ENCODE results near the gene UVSSA. TPM values are rescaled to one million over a fixed set of nuclear protein-coding genes. Genes with fewer than 3 reads are reported as not detected.

Gene UVSSA
- total and polyA plus RNA-seq, 7 donors: 1.8 to 18.7 (median 8.7) TPM

DNA sequence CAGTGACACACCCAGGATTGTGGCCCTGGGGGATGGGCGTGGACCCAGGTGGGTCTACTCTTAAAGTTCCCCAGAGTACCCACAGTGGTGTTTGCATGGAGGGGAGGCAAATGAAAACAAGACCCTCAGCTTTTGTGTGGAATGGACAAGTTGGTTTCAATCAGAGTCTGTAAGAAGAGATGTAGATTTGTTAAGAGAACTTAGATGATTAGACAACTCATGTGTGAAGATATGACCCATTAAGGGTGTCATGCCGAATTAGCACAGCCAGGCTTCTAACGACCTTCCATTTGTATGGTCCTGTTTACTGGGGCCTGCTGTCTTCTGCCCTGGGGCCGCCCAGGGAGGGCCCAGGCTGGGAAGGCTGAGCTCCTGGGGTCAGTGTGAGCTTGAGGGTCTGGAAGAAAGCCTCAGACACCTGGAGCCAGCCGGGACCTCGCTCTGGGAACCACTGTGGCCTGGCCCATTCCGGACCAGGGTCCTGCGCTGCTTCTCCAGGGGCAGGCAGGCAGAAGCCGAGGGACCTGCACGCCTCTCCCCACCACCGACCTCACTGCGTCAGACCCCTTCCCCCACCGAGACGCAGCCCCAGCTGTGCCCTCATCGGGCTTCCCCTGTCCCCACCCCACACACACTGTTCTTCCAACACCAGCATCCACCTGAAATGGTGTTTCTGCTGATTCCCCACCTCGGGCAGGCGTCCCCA is 20.4 kb downstream of the UVSSA start:
- Histone ChIP-seq H3K27ac (no peak overlapping the region), H3K27me3 (no peaks in the 10 kb centered on the region), H3K4me1 (no peaks in the 10 kb centered on the region), H3K4me3 (no peak overlapping the region), H3K36me3 (peaks cover 0 to 50% (median 12%) of the 10 kb centered on the region in 4 donors), H3K9me3 (no peaks in the 10 kb centered on the region)
- DNase-seq: peak; percentile 49
- intact Hi-C loops (cut with DNase I): no loop called here
- TF ChIP-seq EP300 (IDR thresholded peaks at IDR 0.05) (no peak), POLR2AphosphoS5 (IDR thresholded peaks at IDR 0.05) (no peak)
- WGBS, 2 donors: 96 to 97% methylated on average over 17 of the region's 17 CpGs

DNA sequence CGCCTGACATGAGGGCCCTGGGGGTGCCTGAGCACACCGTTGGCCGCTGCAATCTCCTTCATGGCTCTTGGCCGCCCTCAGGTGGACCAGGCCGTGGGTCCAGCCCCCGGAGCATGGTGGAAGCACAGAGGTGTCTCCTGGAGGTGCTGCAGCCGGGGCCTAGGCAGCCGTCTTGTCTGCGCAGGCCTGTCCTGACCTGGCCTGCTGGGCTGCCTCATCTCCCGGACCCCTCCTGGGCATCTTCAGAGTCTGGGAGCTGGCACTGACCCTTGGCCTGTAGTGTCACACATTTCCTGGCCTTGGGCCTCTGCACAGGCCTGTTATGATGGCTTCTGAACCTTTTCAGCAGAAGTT is 20.9 kb downstream of the UVSSA start:
- Histone ChIP-seq H3K27ac (no peak overlapping the region), H3K27me3 (no peaks in the 10 kb centered on the region), H3K36me3 (peaks cover 0 to 53% (median 12%) of the 10 kb centered on the region in 4 donors), H3K9me3 (no peaks in the 10 kb centered on the region), H3K4me3 (no peak overlapping the region), H3K4me1 (no peaks in the 10 kb centered on the region)
- TF ChIP-seq POLR2A (IDR thresholded peaks at IDR 0.05) (no peak), POLR2AphosphoS5 (IDR thresholded peaks at IDR 0.05) (no peak), EP300 (IDR thresholded peaks at IDR 0.05) (no peak)
- TF ChIP-seq, protein P1, sequence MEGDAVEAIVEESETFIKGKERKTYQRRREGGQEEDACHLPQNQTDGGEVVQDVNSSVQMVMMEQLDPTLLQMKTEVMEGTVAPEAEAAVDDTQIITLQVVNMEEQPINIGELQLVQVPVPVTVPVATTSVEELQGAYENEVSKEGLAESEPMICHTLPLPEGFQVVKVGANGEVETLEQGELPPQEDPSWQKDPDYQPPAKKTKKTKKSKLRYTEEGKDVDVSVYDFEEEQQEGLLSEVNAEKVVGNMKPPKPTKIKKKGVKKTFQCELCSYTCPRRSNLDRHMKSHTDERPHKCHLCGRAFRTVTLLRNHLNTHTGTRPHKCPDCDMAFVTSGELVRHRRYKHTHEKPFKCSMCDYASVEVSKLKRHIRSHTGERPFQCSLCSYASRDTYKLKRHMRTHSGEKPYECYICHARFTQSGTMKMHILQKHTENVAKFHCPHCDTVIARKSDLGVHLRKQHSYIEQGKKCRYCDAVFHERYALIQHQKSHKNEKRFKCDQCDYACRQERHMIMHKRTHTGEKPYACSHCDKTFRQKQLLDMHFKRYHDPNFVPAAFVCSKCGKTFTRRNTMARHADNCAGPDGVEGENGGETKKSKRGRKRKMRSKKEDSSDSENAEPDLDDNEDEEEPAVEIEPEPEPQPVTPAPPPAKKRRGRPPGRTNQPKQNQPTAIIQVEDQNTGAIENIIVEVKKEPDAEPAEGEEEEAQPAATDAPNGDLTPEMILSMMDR (IDR thresholded peaks at IDR 0.05): no peak
- DNase-seq: peak; percentile 40
- intact Hi-C loops (cut with DNase I): no loop called here
- WGBS, 2 donors: 91 to 92% methylated on average over 10 of the region's 10 CpGs

DNA sequence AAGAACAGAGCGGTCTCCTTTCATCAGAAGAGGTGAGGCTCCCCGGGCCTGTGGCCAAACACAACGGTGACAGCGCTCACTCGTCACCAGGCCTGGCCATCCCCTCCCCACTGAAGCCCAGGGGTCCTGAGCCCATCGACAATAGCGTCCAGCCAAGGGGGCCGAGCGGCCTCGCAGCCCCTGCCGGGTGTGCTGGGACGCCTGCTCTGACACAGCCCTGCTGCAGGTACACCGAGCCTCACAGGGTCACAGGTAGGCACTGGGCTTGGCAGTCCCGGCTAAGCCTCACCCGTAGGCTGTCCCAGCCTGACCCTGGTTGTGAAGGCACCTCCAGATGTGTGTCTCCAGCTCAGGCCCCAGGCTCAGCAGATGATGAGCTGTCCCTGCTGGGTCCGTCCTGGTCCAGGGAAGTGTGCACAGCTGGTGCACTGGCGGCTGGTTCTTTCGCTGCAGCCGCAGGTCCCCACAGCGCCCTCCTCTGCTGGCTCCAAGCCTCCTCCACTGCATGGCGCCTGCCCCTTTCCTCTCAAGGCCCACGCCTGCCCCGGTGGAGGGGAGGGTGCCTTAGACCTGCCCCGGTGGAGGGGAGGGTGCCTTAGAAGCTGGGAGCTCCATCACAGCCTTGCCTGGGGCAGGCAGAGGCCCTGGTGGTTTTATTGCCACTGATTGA is 21.5 kb downstream of the UVSSA start:
- Histone ChIP-seq H3K27ac (no peak overlapping the region), H3K4me3 (no peak overlapping the region), H3K9me3 (no peaks in the 10 kb centered on the region), H3K4me1 (no peaks in the 10 kb centered on the region), H3K27me3 (no peaks in the 10 kb centered on the region), H3K36me3 (peaks cover 0 to 57% (median 10%) of the 10 kb centered on the region in 4 donors)
- DNase-seq: peak; percentile 54
- TF ChIP-seq EP300 (IDR thresholded peaks at IDR 0.05) (no peak), POLR2AphosphoS5 (IDR thresholded peaks at IDR 0.05) (no peak), POLR2A (IDR thresholded peaks at IDR 0.05) (no peak)
- TF ChIP-seq, protein P1 (IDR thresholded peaks at IDR 0.05): no peak
- intact Hi-C loops (cut with DNase I): no loop called here
- 94 to 95% methylated on average over 24 of the region's 24 CpGs for WGBS, 2 donors

DNA sequence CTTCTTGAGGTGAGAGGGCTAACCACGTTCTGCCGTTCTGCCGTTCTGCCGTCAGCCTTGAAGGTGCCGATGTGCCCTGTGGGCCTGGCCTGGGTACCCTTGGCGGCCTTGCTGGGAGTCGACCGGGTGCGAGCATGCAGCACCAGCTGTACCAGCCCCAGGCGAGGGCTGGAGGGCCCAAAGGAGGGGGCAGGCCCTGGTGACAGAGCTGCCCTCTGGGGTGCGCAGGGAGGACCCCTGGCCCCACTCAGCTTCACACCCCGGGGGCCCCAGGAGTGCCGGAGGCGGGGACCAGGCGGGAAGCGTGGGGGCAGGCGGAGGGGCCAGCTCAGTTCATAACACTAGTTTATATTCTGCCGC is 22.1 kb downstream of the UVSSA start:
- no peak for TF ChIP-seq EP300 (IDR thresholded peaks at IDR 0.05)
- TF ChIP-seq POLR2A (IDR thresholded peaks at IDR 0.05): no peak
- TF ChIP-seq, protein P1 (IDR thresholded peaks at IDR 0.05): no peak
- TF ChIP-seq POLR2AphosphoS5 (IDR thresholded peaks at IDR 0.05): no peak
- no peaks in the 10 kb centered on the region for H3K9me3 ChIP-seq
- DNase-seq: peak; percentile 49
- WGBS, 2 donors: 92 to 94% methylated on average over 18 of the region's 18 CpGs
- no peaks in the 10 kb centered on the region for H3K27me3 ChIP-seq
- no peak overlapping the region for H3K27ac ChIP-seq
- H3K4me1 ChIP-seq: no peaks in the 10 kb centered on the region
- intact Hi-C loops (cut with DNase I): no loop called here
- H3K4me3 ChIP-seq: no peak overlapping the region
- H3K36me3 ChIP-seq: peaks cover 0 to 58% (median 10%) of the 10 kb centered on the region in 4 donors

DNA sequence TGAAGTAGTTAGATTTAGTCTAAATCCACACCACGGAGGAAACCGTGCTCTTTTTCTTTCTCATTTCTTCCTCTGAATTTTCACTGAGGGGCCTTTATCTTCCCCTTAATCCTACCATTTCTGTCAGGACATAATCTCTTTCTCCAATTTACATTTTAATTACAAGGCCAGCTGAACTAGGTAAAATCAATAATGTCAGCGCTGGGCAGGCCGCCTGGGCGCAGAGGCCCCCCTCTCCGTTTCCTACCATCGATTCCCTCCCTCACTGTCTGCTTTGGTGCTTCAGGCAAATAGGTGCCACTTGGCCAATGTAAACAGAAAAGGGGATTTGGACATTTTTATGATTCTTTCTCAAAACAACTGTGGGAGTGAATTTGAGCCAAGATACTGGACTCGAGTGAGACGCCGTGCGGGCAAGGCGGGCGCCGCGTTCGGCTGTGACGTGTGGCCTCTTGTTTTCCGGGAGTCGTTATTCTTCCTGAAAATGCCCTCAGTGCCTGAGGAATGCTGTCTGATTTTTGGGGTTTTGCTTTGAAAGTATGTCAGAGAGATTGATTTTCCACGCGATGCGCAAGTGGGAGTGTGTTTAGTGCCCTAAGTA is 22.6 kb downstream of the UVSSA start:
- Histone ChIP-seq H3K4me1 (no peaks in the 10 kb centered on the region), H3K9me3 (no peaks in the 10 kb centered on the region), H3K36me3 (peaks cover 0 to 63% (median 10%) of the 10 kb centered on the region in 4 donors), H3K4me3 (no peak overlapping the region), H3K27ac (no peak overlapping the region), H3K27me3 (no peaks in the 10 kb centered on the region)
- DNase-seq: no peak
- TF ChIP-seq POLR2AphosphoS5 (IDR thresholded peaks at IDR 0.05) (no peak), EP300 (IDR thresholded peaks at IDR 0.05) (no peak), POLR2A (IDR thresholded peaks at IDR 0.05) (no peak)
- TF ChIP-seq, protein P1 (IDR thresholded peaks at IDR 0.05): no peak
- WGBS, 2 donors: 94% methylated on average over 22 of the region's 22 CpGs
- intact Hi-C loops (cut with DNase I): no loop called here

All from sigmoid colon (tissue), 7 donors.